ENCODE data around the gene PAPPA. TPM values are rescaled to one million over a fixed set of nuclear protein-coding genes. Genes with fewer than 3 reads are reported as not detected.

The PAPPA gene
- total and polyA plus RNA-seq, 2 of the 8 experiments (the other 6 are each of a cell fraction or from before 2014, with no cell fraction given) = 0.18 to 0.63 TPM

GRCh38 chr9:116320290-116320689 lies 166.7 kb downstream of the PAPPA start:
- Histone ChIP-seq H3K79me2 (ENCODE audit: control insufficient read depth in 1 of 2, insufficient read depth in 2 of 2, low read length in 2 of 2) (no peaks in the 10 kb centered on the region), H2AK5ac (ENCODE audit: low read depth, low read length) (no peak overlapping the region), H3K4me2 (ENCODE audit: insufficient read depth in 1 of 2, low read depth in 2 of 2, low read length in 2 of 2) (no peak overlapping the region), H4K20me1 (replicated peaks in 1 of 2; ENCODE audit: control insufficient read depth in 1 of 2, insufficient read depth in 2 of 2, low read length in 2 of 2) (no peaks in the 10 kb centered on the region), H3K4me1 (replicated peaks in 1 of 4; ENCODE audit: control insufficient read depth in 3 of 4, insufficient read depth in 4 of 4, low read length in 3 of 4) (peaks cover 2 to 6% (median 4%) of the 10 kb centered on the region in 4 experiments; a peak in 5 of 7 replicates), H3K4me3 (ENCODE audit: extremely low read depth in 1 of 4, insufficient read depth in 2 of 4, low read depth in 3 of 4, low read length in 4 of 4) (no peak overlapping the region), H4K5ac (ENCODE audit: insufficient read length, low read depth, low read length) (no peak overlapping the region), H2BK20ac (ENCODE audit: low read length) (no peak overlapping the region), H3K79me1 (ENCODE audit: low read depth, low read length) (no peaks in the 10 kb centered on the region; the same call in 1 of the 2 replicates), H2AFZ (ENCODE audit: low read length) (no peak overlapping the region), H3K56ac (replicated peaks; ENCODE audit: insufficient read length, low read depth, low read length) (no peak overlapping the region), H2BK12ac (ENCODE audit: low read depth, low read length) (no peak overlapping the region), H4K91ac (replicated peaks; ENCODE audit: insufficient read length, low read length) (no peak overlapping the region), H3K4ac (replicated peaks; ENCODE audit: insufficient read length, low read depth, low read length) (no peak overlapping the region), H3K36me3 (ENCODE audit: control insufficient read depth in 2 of 4, insufficient read depth in 4 of 4, low read length in 3 of 4) (no peaks in the 10 kb centered on the region), H3K9ac (replicated peaks in 1 of 4; ENCODE audit: extremely low read depth in 1 of 4, low read depth in 3 of 4, low read length in 3 of 4) (no peak overlapping the region), H3K27ac (ENCODE audit: low read depth, low read length) (no peak overlapping the region), H3K23ac (ENCODE audit: insufficient read length) (no peak overlapping the region), H4K8ac (ENCODE audit: extremely low read depth, insufficient read depth, low read length) (no peak overlapping the region), H3K27me3 (replicated peaks in 1 of 4; ENCODE audit: control insufficient read depth in 3 of 4, extremely low read depth in 1 of 4, insufficient read depth in 3 of 4, low read length in 3 of 4) (no peaks in the 10 kb centered on the region), H2BK5ac (ENCODE audit: low read depth, low read length) (no peak overlapping the region), H3K18ac (ENCODE audit: extremely low read depth, low read length) (no peak overlapping the region), H3K9me3 (ENCODE audit: insufficient read depth in 2 of 2, low read depth in 1 of 2, low read length in 1 of 2) (no peaks in the 10 kb centered on the region), H2BK120ac (replicated peaks; ENCODE audit: low read depth, low read length) (no peak overlapping the region), H3K23me2 (ENCODE audit: low read depth, low read length) (no peaks in the 10 kb centered on the region), H3K14ac (ENCODE audit: insufficient read length) (no peak overlapping the region), H2BK15ac (ENCODE audit: low read length) (no peak overlapping the region)
- WGBS, 2 experiments (ENCODE audit: extremely low coverage in 1 of 2, insufficient coverage in 1 of 2, insufficient read length in 1 of 2, insufficient replicate concordance in 2 of 2, low coverage in 1 of 2, low lambda C conversion rate in 2 of 2, missing lambda C conversion rate in 1 of 2) = 98% methylated on average over 3 of the region's 3 CpGs; no CpG with 5 or more reads in 1 of the 2 experiments
- DNase-seq (ENCODE audit: low read depth in 1 of 2, low spot score in 2 of 2) (no peak), FAIRE-seq (no peak)
- ChIA-PET CTCF (ENCODE audit: partially characterized antibody) (no interaction called here), POLR2A (ENCODE audit: partially characterized antibody) (no interaction called here)
- no peak for TF ChIP-seq CBX5 (IDR thresholded peaks at IDR 0.05; ENCODE audit: low read depth, low read length)
- no peak for TF ChIP-seq EZH2 (IDR thresholded peaks at IDR 0.05; ENCODE audit: low read depth, low read length, severe bottlenecking)
- TF ChIP-seq GABPA (IDR thresholded peaks at IDR 0.05; ENCODE audit: borderline replicate concordance, insufficient read depth, low read length) = no peak
- TF ChIP-seq CTCF (IDR thresholded peaks at IDR 0.05; ENCODE audit: control extremely low read depth in 1 of 3, insufficient read depth in 1 of 3, low read depth in 1 of 3, low read length in 3 of 3) = no peak
- no peak for TF ChIP-seq SP2 (IDR thresholded peaks at IDR 0.05; ENCODE audit: low read length)
- TF ChIP-seq HDAC2 (IDR thresholded peaks at IDR 0.05; ENCODE audit: borderline replicate concordance in 1 of 2, low read depth in 2 of 2, low read length in 2 of 2) = no peak
- TF ChIP-seq SIRT6 (IDR thresholded peaks at IDR 0.05; ENCODE audit: low read length) = no peak
- TF ChIP-seq CBX8 (IDR thresholded peaks at IDR 0.05; ENCODE audit: borderline replicate concordance, low read depth, low read length) = no peak
- no peak for TF ChIP-seq CREB1 (IDR thresholded peaks at IDR 0.05)
- no peak for TF ChIP-seq POU5F1 (IDR thresholded peaks at IDR 0.05; ENCODE audit: low read depth, low read length)
- no peak for TF ChIP-seq RNF2 (IDR thresholded peaks at IDR 0.05; ENCODE audit: borderline replicate concordance, low read depth, low read length, missing control alignments, poor library complexity, severe bottlenecking)
- TF ChIP-seq PHF8 (conservative IDR thresholded peaks at IDR 0.05; ENCODE audit: low read depth, low read length) = no peak

All from H1 (cell line).